T-helper 9 cell (primary cell): Measurements from ENCODE around the gene PHLDA3.

Source experiments
- DNase-seq: peaks from one replicate; pipeline ENCODE4 v3.0.0-alpha.2; 2020

Gene PHLDA3

DNA sequence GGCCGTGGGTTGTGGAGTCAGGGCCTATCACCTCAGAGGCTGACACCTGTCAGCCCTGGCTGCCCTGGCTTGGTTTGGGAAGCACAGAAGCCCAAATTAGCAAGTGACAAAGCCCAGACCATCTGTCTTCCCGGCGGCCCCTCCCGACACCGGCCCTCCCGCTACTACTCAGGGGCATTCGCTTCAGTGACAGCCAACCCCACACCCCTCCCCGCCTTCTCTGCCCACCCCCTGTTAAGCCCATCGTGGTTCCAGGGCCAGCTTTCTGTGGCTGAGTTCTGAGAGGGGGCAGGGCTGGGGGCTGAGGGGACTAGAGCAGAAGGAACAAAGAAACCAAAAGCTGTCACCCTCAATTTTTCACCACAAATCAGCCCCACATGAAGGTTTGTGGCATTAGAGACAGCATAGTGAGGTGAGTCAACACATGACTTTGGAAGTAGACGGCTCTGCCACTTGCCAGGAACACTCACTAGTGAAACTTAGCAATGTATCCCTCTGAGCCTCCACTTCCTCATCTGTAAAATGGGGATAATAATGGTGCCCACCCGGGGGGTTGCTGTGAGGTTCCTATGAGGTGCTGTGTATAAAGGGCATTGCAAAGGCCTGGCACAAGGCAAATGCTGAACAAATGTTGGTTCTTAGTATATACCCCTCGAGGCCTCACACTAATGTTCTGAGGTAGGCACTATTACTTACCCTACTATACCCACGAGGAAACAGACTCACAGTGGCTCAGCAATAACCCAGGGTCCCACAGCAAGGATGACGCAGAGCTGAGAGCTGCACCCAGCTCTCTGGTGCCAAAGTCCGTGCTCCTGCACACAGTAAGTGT lies 42.3 kb downstream of the PHLDA3 start:
- DNase-seq, result no peak

DNA sequence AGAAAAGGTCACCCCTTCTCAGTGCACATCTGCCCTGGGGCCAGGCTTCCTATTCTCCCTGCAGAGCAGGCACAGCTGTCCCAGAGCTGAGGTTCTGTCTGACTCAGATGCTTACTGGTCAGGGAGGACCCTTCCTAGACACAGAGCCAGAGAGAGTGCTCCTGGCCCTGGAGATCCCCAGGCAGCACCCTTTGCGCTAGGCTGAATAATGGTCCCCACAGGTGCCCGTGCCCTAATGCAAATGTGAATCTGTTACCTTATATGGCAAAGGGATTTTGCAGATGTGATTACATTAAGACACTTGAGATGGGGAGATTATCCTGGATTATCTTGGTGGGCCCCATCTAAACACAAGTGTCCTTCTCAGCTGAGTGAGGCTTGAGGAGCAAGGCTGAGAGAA lies 44.8 kb downstream of the PHLDA3 start:
- DNase-seq, result no peak

DNA sequence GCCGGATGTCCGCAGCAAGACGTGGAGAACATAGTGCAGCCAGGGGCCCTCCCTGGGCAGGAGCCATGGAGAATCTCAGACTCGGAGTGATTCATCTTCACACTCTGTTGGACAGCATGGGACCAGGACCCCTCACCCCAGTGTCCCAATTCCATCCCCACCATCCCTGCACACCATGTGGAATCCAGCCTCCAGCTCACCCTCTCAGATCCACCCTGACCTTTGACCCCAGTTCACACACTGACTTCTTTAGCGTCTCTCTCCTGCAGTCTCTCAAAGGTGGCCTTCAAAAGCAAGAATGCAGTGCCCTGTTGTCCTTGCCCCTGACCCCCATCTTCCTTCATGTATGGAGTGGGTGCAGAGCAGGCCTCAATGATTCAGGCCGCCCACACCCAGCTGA lies 45.3 kb downstream of the PHLDA3 start:
- no peak for DNase-seq

DNA sequence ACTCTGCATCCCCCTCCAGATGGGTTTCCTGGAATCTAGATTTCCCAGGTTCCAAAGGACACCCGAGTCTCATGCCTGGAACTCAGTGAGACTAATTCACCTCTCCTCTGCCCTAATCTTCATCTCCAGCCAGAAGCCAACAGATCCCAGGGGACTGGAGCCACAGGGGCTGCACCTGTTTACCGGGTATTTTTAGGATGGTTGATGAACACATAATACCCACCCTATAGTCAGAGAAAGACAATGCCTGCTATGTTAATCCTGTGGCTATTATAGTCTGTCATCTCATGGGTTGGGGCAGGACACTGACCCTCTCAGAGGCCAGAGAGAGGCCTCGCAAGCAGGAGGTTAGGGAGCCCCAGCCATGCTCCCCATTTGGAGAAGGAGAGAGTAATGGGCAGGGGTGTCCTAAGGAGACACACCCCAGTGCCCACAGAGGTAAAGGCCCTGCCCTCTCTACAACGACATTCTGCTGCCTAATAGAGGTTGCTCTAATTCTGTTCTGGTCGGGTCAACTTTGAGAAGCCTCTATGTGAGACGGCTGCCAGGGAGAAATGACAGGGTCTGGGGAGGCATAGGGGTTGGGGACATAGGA lies 46.5 kb downstream of the PHLDA3 start:
- no peak for DNase-seq

DNA sequence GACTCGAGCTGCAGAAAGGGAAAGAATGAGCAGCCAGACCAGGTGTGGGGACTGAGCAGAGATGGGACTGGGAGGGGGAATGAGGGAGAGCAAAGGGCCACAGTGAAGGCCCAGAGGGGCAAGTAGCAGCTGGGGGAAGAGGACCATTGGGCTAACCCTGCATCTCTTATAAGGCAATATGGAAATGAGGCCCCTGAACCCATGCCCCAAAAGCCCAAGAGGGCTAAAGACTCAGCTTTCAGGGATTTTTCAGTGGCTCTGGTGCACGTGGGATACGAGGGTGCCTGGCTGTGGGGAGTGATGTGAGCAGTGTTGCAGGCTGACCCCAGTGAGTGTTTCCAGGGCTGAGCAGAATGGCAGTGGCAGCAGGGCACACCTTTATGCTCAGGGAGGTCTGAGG lies 47.0 kb downstream of the PHLDA3 start:
- no peak for DNase-seq

DNA sequence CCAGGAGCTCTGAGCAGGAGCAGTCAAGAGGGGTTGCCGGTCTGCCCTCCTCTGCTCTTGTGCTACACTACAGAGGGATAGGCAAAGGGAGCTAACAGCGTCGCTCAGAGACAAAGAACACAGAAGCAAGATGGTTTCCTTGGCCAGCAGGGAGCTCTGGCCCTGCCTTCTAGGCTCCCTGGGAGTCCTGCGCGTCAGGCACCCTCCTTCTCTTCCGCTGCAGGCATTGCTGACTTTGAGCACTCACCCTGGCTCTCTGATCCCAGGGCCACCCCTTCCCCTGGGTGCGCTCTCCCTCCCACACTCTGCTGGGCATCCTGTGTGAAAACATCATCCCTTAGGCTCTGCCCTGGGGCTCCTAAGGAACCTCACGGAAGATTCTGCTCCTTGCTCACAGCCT lies 47.9 kb downstream of the PHLDA3 start:
- DNase-seq, result no peak

DNA sequence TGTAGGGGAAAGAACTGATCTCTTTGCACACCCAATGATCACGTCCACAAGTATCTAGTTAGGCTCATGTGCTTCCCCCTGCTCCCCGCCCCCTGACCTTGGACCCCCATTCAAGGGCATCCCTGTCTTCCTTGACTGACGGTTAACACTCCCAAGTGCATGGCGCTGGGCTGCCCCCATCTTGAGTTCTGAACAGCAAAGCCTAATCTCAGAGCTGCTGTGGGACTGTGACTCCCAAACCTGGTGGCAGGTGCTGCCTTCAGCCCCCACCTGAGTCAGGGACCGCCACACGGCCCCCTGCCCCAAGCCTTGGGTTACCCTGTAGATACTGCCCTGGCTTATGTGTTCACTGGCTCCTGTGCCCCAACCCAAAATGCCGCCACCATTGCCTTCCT lies 48.4 kb downstream of the PHLDA3 start:
- DNase-seq, result no peak

DNA sequence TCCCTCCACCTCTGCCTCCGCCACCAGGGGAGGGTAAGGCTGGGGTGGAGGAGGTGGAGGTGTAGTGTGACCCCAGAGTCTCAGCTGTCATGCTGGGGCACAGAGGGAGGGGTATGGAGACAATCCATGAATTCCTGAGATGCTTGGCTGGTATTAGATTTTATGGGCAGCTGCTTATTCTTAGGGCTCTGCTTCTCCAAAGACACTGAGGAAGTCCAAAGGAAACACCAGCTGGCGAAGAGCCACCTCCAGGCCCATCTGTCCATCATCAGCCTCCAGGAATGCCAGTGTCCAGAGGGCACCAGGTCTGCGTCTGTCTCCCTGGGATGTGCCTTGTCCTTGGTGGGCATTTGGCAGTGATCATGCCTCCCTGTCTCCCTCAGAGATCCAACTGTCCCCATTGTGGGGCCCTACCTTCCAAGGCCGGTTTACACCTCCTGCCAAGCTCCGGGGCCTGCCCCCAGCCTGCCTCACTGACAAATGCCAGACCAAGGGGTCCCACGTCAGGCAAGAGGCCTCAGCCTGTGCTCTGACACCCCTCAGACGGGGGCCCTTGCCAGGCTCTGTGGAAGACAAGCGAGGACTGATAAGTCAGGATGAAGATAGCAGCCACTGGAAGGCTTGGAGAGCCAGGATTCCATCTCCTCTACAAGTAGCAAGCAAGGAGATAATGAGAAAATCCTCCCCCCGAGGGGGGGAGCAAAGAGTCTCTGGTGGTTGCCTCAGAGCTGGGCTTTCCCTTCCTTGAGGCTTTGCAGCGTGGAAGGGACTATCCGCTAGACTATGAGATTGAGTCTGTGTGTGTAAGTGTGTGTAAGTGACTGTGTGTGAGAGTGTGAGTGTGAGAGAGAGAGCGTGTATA lies 49.0 kb downstream of the PHLDA3 start:
- DNase-seq, result no peak

DNA sequence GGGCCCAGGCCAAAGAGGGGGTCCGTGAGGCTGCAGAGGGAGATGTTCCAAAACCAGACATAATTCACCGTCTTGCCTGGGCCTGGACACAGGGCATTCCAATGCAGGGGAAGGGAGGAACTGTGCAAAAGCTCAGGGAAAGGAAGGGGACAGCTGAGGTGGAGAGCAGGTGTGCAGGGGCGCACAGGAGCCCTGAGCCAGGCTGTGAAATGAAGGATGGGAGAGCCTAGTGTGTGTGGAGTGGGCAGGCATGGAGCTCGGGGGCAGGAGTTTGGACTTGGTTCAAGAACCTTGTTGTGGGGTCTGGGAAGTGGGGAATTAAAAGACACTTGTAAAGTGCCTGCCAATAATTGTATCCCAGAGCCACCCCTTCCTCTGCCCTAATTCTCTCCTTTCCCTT lies 49.7 kb downstream of the PHLDA3 start:
- DNase-seq, result no peak

DNA sequence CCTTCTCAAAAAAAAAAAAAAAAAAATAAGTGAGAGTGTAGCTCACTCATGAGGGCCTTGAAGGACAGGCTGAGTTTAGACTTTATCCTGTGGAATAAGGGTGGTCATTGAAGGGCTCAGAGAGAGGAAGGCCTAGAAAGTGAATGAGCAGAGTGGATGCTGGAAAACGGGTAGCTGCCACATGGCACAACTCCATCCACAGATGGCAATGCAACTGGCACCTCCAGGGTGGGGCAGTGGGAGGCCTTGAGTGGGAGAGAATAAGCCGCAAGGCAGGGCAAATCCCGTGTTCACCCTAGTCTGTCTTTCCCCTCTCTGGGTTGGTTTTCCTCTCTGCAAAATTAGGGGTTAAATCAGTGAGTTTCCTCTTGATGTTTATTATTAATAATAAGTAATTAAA lies 50.5 kb downstream of the PHLDA3 start:
- DNase-seq, result no peak
